ENCODE measurements around the gene RBM4. TPM values are rescaled to one million over a fixed set of nuclear protein-coding genes. Genes with fewer than 3 reads are reported as not detected.
A peak's percentile ranks its signal among the peaks of the same experiment; 100 is the strongest.

RBM4 gene
- total and polyA plus RNA-seq, 9 of the 15 experiments (the other 6 are each of a cell fraction or from before 2014, with no cell fraction given) = 81.6 to 233 (median 122) TPM

DNA sequence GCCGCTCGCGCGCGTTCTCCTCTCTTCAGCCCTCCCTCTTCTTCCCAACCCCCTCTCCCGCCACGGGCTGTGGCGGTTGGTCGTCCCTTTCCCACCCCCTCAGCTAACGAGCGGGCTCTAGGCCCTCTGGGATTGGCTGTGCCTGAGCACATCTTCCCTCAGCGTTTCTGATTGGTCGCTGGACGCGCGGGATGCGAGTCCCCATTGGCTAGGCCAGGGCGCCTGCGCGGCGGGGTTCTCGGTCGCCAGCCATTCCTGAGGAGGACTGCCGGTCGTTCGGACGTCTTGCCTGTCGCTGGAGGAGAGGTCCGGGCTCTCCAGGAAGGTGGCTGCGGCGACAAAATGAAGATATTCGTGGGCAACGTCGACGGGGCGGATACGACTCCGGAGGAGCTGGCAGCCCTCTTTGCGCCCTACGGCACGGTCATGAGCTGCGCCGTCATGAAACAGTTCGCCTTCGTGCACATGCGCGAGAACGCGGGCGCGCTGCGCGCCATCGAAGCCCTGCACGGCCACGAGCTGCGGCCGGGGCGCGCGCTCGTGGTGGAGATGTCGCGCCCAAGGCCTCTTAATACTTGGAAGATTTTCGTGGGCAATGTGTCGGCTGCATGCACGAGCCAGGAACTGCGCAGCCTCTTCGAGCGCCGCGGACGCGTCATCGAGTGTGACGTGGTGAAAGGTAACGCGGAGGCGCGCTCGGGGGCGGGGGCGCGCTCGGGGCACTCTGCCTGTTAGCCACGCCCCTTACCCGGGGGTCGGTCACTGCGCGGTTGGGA is 21.9 kb upstream of the RBM4 start, which contains the start of gene RBM14 (continued):
- no peak for TF ChIP-seq RFX1 (IDR thresholded peaks at IDR 0.05)
- TF ChIP-seq GABPB1 (CRISPR knock-in tag; IDR thresholded peaks at IDR 0.05) = peak; percentile 82
- TF ChIP-seq ELF2 (CRISPR knock-in tag; IDR thresholded peaks at IDR 0.05) = no peak
- TF ChIP-seq C11orf30 (IDR thresholded peaks at IDR 0.05; ENCODE audit: low read depth) = peak; percentile 67
- peak; percentile 100 for TF ChIP-seq POLR2A (conservative IDR thresholded peaks at IDR 0.05)
- TF ChIP-seq, protein P1, sequence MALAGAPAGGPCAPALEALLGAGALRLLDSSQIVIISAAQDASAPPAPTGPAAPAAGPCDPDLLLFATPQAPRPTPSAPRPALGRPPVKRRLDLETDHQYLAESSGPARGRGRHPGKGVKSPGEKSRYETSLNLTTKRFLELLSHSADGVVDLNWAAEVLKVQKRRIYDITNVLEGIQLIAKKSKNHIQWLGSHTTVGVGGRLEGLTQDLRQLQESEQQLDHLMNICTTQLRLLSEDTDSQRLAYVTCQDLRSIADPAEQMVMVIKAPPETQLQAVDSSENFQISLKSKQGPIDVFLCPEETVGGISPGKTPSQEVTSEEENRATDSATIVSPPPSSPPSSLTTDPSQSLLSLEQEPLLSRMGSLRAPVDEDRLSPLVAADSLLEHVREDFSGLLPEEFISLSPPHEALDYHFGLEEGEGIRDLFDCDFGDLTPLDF (CRISPR knock-in tag; IDR thresholded peaks at IDR 0.05) = peak; percentile 83
- TF ChIP-seq NFATC3 (IDR thresholded peaks at IDR 0.05) = no peak
- peak; percentile 93 for TF ChIP-seq NEUROD1 (IDR thresholded peaks at IDR 0.05; ENCODE audit: borderline replicate concordance, low read depth, low read length, partially characterized antibody)
- TF ChIP-seq KLF16 (IDR thresholded peaks at IDR 0.05) = no peak
- TF ChIP-seq KLF1 (tag; IDR thresholded peaks at IDR 0.05) = no peak
- TF ChIP-seq RAD21 (CRISPR knock-in tag; conservative IDR thresholded peaks at IDR 0.05 in 1 of 2, IDR thresholded peaks at IDR 0.05 in 1 of 2) = 0 out of 4 replicates have a peak, but pooled peaks have one; percentile 4 to 8
- TF ChIP-seq GATA2 (CRISPR knock-in tag; IDR thresholded peaks at IDR 0.05) = no peak
- TF ChIP-seq TEAD1 (CRISPR knock-in tag; IDR thresholded peaks at IDR 0.05) = peak; percentile 70 to 82; a peak in 3 of 4 replicates
- TF ChIP-seq, protein P2, sequence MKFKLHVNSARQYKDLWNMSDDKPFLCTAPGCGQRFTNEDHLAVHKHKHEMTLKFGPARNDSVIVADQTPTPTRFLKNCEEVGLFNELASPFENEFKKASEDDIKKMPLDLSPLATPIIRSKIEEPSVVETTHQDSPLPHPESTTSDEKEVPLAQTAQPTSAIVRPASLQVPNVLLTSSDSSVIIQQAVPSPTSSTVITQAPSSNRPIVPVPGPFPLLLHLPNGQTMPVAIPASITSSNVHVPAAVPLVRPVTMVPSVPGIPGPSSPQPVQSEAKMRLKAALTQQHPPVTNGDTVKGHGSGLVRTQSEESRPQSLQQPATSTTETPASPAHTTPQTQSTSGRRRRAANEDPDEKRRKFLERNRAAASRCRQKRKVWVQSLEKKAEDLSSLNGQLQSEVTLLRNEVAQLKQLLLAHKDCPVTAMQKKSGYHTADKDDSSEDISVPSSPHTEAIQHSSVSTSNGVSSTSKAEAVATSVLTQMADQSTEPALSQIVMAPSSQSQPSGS (CRISPR knock-in tag; IDR thresholded peaks at IDR 0.05) = no peak
- TF ChIP-seq, protein P3, sequence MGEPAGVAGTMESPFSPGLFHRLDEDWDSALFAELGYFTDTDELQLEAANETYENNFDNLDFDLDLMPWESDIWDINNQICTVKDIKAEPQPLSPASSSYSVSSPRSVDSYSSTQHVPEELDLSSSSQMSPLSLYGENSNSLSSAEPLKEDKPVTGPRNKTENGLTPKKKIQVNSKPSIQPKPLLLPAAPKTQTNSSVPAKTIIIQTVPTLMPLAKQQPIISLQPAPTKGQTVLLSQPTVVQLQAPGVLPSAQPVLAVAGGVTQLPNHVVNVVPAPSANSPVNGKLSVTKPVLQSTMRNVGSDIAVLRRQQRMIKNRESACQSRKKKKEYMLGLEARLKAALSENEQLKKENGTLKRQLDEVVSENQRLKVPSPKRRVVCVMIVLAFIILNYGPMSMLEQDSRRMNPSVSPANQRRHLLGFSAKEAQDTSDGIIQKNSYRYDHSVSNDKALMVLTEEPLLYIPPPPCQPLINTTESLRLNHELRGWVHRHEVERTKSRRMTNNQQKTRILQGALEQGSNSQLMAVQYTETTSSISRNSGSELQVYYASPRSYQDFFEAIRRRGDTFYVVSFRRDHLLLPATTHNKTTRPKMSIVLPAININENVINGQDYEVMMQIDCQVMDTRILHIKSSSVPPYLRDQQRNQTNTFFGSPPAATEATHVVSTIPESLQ (CRISPR knock-in tag; IDR thresholded peaks at IDR 0.05) = peak; percentile 80; the same call in 1 of the 2 replicates
- no peak for TF ChIP-seq SMARCA4 (IDR thresholded peaks at IDR 0.05)
- TF ChIP-seq, protein P4, sequence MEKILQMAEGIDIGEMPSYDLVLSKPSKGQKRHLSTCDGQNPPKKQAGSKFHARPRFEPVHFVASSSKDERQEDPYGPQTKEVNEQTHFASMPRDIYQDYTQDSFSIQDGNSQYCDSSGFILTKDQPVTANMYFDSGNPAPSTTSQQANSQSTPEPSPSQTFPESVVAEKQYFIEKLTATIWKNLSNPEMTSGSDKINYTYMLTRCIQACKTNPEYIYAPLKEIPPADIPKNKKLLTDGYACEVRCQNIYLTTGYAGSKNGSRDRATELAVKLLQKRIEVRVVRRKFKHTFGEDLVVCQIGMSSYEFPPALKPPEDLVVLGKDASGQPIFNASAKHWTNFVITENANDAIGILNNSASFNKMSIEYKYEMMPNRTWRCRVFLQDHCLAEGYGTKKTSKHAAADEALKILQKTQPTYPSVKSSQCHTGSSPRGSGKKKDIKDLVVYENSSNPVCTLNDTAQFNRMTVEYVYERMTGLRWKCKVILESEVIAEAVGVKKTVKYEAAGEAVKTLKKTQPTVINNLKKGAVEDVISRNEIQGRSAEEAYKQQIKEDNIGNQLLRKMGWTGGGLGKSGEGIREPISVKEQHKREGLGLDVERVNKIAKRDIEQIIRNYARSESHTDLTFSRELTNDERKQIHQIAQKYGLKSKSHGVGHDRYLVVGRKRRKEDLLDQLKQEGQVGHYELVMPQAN (IDR thresholded peaks at IDR 0.05; ENCODE audit: borderline replicate concordance) = peak; percentile 72; the same call in 1 of the 2 replicates
- TF ChIP-seq BCL6 (CRISPR knock-in tag; IDR thresholded peaks at IDR 0.05) = no peak
